HCT116 (cell line): ENCODE results near the gene SLC22A15. TPM values are rescaled to one million over a fixed set of nuclear protein-coding genes. Genes with fewer than 3 reads are reported as not detected.

ENCODE experiments used
- ATAC-seq: fragments of 200-7000 bp; cut with Tn5 transposase; 2 replicates; pipeline ENCODE4 v1.9.1; 2020; ENCODE audit warnings: mild to moderate bottlenecking, moderate library complexity
- BruUV-seq: library from RNA; stranded (reverse); fragments of 400-500 nt; replicated peaks from 2 replicates; lab custom pipeline; 2021; lab: Mats Ljungman, UMichigan
- CTCF ChIA-PET: fragments of 300-600 bp; sonication (Branson Sonifier 250); formaldehyde crosslinking; loops from one replicate; lab custom pipeline; 2021; ENCODE audit warnings: antibody characterized with exemption; lab: Charles Lee
- POLR2A ChIA-PET: fragments of 300-600, 350-600 bp; sonication (Branson Sonifier 250); formaldehyde crosslinking; loops from one replicate; lab custom pipeline; 2021; ENCODE audit warnings: antibody characterized with exemption; lab: Charles Lee
- RAD21 ChIA-PET, 2 experiments: fragments of 300-600 bp; sonication (Branson Sonifier 250); formaldehyde crosslinking; loops; one replicate each; lab custom pipeline; 2023; ENCODE audit warnings: low total read pairs in 2 of 2; ENCODE audit not compliant: uncharacterized antibody in 2 of 2, unreplicated experiment in 2 of 2, low non-redundant PET in 1 of 2; lab: Charles Lee
- DNase-seq: peaks from one replicate; pipeline ENCODE4 v3.0.0-alpha.2; 2010; ENCODE audit warnings: low read depth, low spot score
- H2AFZ ChIP-seq: fragments of 200-600 bp; shearing (Covaris generic), sonication (generic); 2 replicates; pipeline ENCODE4 v1.6.1; 2017; ENCODE audit warnings: low read depth, mixed run types, mixed read lengths, antibody characterized with exemption, low read length; ENCODE audit not compliant: poor library complexity, severe bottlenecking
- H3K27ac ChIP-seq: 2 replicates; pipeline ENCODE4 v1.5.1; 2012; ENCODE audit warnings: low read depth, low read length
- H3K27me3 ChIP-seq: fragments of 200-600 bp; sonication (generic); 2 replicates; pipeline ENCODE4 v1.6.1; 2016; ENCODE audit warnings: mixed run types, low read length, mixed read lengths; ENCODE audit not compliant: insufficient read depth
- H3K36me3 ChIP-seq, 2 experiments: fragments of 200-500 bp in 1 of 2; fragments of 200-600 bp in 1 of 2; sonication (Bioruptor generic) in 1 of 2; sonication (generic) in 1 of 2; 2 replicates each; pipeline versions ENCODE4 v1.5.1 to v1.6.1; 2014 to 2016; ENCODE audit warnings: low read length in 2 of 2, inconsistent platforms in 1 of 2, mixed read lengths in 1 of 2, mixed run types in 1 of 2; ENCODE audit not compliant: insufficient read depth in 2 of 2, control insufficient read depth in 1 of 2
- H3K4me1 ChIP-seq, 2 experiments: fragments of 200-600 bp in 1 of 2; sonication (generic) in 1 of 2; 2 replicates each; pipeline versions ENCODE4 v1.5.1 to v1.6.1; 2012 to 2017; ENCODE audit warnings: low read length in 2 of 2, inconsistent platforms in 1 of 2, mild to moderate bottlenecking in 1 of 2, mixed read lengths in 1 of 2, mixed run types in 1 of 2, moderate library complexity in 1 of 2; ENCODE audit not compliant: insufficient read depth in 2 of 2, control insufficient read depth in 1 of 2
- H3K4me2 ChIP-seq: fragments of 200-600 bp; sonication (generic); 2 replicates; pipeline ENCODE4 v1.6.1; 2017; ENCODE audit warnings: mixed run types, low read length, mixed read lengths
- H3K4me3 ChIP-seq, 2 experiments: fragments of 200-600 bp in 1 of 2; sonication (generic) in 1 of 2; replicated peaks in 1 of 2; 2 replicates each; pipeline ENCODE4 v1.5.1; 2011 to 2016; ENCODE audit warnings: low read length in 2 of 2, control low read depth in 1 of 2, low read depth in 1 of 2, mild to moderate bottlenecking in 1 of 2, mixed read lengths in 1 of 2, mixed run types in 1 of 2
- H3K79me2 ChIP-seq: fragments of 200-600 bp; sonication (generic); 2 replicates; pipeline ENCODE4 v1.6.1; 2017; ENCODE audit warnings: mild to moderate bottlenecking, mixed run types, low read length, moderate library complexity, mixed read lengths; ENCODE audit not compliant: insufficient read depth
- H3K9ac ChIP-seq: fragments of 200-600 bp; sonication (generic); 2 replicates; pipeline ENCODE4 v1.6.1; 2016; ENCODE audit warnings: low read length, mixed read lengths
- H3K9me2 ChIP-seq: fragments of 200-600 bp; sonication (generic), shearing (Covaris generic); 2 replicates; pipeline ENCODE4 v1.6.1; 2017; ENCODE audit warnings: mixed run types, mild to moderate bottlenecking, moderate library complexity; ENCODE audit not compliant: insufficient read depth
- H3K9me3 ChIP-seq, 2 experiments: fragments of 200-500 bp in 1 of 2; fragments of 200-600 bp in 1 of 2; sonication (Bioruptor generic) in 1 of 2; sonication (generic) in 1 of 2; 2 replicates each; pipeline ENCODE4 v1.6.1; 2014 to 2017; ENCODE audit warnings: low read length in 2 of 2, mixed read lengths in 2 of 2, inconsistent platforms in 1 of 2, low read depth in 1 of 2, mild to moderate bottlenecking in 1 of 2, mixed run types in 1 of 2, moderate library complexity in 1 of 2; ENCODE audit not compliant: control insufficient read depth in 1 of 2, insufficient read depth in 1 of 2
- H4K20me1 ChIP-seq: fragments of 200-600 bp; sonication (generic), shearing (Covaris generic); 2 replicates; pipeline ENCODE4 v1.6.1; 2017; ENCODE audit warnings: mixed run types, mild to moderate bottlenecking, moderate library complexity; ENCODE audit not compliant: insufficient read depth
- ATF3 ChIP-seq: IDR thresholded peaks from 2 replicates; pipeline ENCODE4 v1.6.1; 2012
- ELF1 ChIP-seq: IDR thresholded peaks from 2 replicates; pipeline ENCODE4 v1.6.1; 2012; ENCODE audit warnings: low read depth, borderline replicate concordance
- FOSL1 ChIP-seq: IDR thresholded peaks from 2 replicates; pipeline ENCODE4 v1.6.1; 2012; ENCODE audit warnings: low read depth
- POLR2A ChIP-seq: IDR thresholded peaks from 2 replicates; pipeline ENCODE4 v1.7.0; 2011; ENCODE audit warnings: borderline replicate concordance; ENCODE audit not compliant: insufficient read depth, insufficient read length; ENCODE audit errors: extremely low read depth
- REST ChIP-seq: IDR thresholded peaks from 2 replicates; pipeline ENCODE4 v1.6.1; 2012; ENCODE audit warnings: low read depth
- SIN3A ChIP-seq: IDR thresholded peaks from 2 replicates; pipeline ENCODE4 v1.6.1; 2012; ENCODE audit warnings: low read depth
- ZBTB33 ChIP-seq: IDR thresholded peaks from 2 replicates; pipeline ENCODE4 v1.6.1; 2011; ENCODE audit warnings: mild to moderate bottlenecking, low read length, moderate library complexity; ENCODE audit not compliant: insufficient replicate concordance; ENCODE audit errors: extremely low read depth
- ZNF274 ChIP-seq: fragments of 200-500 bp; sonication (Bioruptor generic); IDR thresholded peaks from 2 replicates; pipeline ENCODE4 v1.6.1; 2014; ENCODE audit warnings: mild to moderate bottlenecking, low read depth, low read length, inconsistent platforms
- intact Hi-C: fragments of 100-400 bp; cut with micrococcal nuclease; formaldehyde crosslinking; loops from 2 replicates; pipeline ENCODE4 v1.10.0; 2022
- total RNA-seq: library from RNA; stranded (reverse); gene quantifications from one replicate; pipeline ENCODE4 v1.2.1, GENCODE V29; 2021; ENCODE audit not compliant: unreplicated experiment

The SLC22A15 gene
- total RNA-seq, 1 experiment from 2014 or later, result 3.1 TPM

- ATAC-seq, result no peak
- TF ChIP-seq SIN3A (no peak), ZNF274 (no peak), REST (no peak), ATF3 (no peak), FOSL1 (no peak), ELF1 (no peak), ZBTB33 (no peak), POLR2A (no peak)
- TF ChIP-seq, all 23 proteins: peak for 0
- no TSS peak for BruUV-seq
- DNase-seq, result no peak
- no peak overlapping the region for H3K4me2 ChIP-seq
- no peaks in the 10 kb centered on the region for H3K9me2 ChIP-seq
- no peaks in the 10 kb centered on the region for H3K79me2 ChIP-seq
- H4K20me1 ChIP-seq, result no peaks in the 10 kb centered on the region
- CTCF ChIA-PET, result interaction anchor here (1.4 kb wide), 1 partner anchor 11 kb away, joined by 4 read pairs; no protein-coding TSS in a partner anchor
- H2AFZ ChIP-seq, result no peak overlapping the region
- no peaks in the 10 kb centered on the region for H3K4me1 ChIP-seq
- H3K27ac ChIP-seq, result no peak overlapping the region
- intact Hi-C loops, result no loop called here
- H3K9ac ChIP-seq, result no peak overlapping the region
- POLR2A ChIA-PET, result no interaction called here
- H3K9me3 ChIP-seq, result no peaks in the 10 kb centered on the region
- no peak overlapping the region for H3K4me3 ChIP-seq
- no peaks in the 10 kb centered on the region; a peak in 1 of 4 replicates for H3K36me3 ChIP-seq
- H3K27me3 ChIP-seq, result no peaks in the 10 kb centered on the region
- RAD21 ChIA-PET, result no interaction called here
Observed at GRCh38 chr1:116031302-116031835, 55.1 kb downstream of the SLC22A15 start.
